ENCODE measurements around the gene CRTC3.
"Not testable (repeated sequence)": the region's sequence is repeated elsewhere in the genome, so short reads cannot be mapped to it uniquely, and the experiment has no call there.

Gene CRTC3

GRCh38 chr15:90683371-90683770 lies 153.6 kb downstream of the CRTC3 start:
- no peak for DNase-seq

DNA sequence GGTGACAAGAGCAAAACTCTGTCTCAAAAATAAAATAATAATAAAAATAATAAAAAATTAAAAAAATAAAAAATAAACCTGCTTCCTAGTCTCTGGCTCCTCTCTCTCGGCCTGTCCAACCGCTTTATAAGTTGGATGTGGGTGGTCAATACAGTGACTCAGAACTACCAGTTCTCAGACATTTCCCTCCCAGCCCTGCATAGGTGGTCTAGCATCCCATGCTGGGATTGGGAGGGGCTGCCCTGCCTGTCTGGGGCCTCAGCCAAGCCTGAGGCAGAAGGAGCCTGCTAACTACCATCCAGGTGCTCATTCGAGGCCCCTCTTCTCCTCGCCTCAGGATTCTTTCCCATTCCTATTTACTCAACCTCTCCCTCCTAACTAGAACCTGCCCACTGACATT lies 154.2 kb downstream of the CRTC3 start:
- DNase-seq: no peak

- no peak for DNase-seq
Observed at GRCh38 chr15:90684281-90684680, 154.6 kb downstream of the CRTC3 start.

DNA sequence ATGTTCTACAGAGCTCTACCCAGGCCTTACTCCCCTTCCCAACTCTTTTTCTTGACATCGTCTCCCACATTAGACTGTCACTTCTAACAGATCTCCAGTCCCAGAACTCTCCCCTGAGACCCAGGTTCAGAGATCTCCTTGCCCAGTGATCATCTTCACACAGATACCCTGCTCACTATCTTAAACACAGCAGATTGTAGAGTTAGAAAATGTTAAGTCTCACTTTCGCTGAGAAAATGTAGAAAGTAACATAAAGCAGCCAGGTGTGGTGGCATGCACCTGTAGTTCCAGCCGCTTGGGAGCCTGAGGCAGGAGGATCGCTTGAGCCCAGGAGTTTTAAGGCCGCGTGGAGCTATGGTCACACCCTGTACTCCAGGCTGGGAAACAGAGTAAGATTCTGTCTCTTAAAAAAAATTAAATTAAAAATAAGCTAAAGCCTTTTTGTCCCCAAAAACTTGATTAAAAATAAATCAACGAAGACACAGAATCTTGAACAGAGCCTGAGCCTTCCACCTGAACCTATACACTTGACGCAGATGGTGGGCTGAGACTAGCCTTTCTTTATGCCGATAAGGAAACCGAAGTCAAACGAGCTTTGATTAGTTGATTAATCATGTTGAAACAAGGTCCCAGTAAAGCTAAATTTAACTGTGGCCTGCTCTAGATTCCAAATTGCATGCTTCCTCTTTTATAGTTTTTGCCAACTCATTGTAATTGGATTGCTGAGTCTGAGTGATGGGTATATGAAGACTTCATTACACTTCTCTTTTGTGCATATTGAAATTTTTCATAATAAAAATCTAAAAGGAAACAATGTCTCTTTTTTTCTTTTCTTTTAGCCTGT lies 156.1 kb downstream of the CRTC3 start:
- no peak for DNase-seq

DNA sequence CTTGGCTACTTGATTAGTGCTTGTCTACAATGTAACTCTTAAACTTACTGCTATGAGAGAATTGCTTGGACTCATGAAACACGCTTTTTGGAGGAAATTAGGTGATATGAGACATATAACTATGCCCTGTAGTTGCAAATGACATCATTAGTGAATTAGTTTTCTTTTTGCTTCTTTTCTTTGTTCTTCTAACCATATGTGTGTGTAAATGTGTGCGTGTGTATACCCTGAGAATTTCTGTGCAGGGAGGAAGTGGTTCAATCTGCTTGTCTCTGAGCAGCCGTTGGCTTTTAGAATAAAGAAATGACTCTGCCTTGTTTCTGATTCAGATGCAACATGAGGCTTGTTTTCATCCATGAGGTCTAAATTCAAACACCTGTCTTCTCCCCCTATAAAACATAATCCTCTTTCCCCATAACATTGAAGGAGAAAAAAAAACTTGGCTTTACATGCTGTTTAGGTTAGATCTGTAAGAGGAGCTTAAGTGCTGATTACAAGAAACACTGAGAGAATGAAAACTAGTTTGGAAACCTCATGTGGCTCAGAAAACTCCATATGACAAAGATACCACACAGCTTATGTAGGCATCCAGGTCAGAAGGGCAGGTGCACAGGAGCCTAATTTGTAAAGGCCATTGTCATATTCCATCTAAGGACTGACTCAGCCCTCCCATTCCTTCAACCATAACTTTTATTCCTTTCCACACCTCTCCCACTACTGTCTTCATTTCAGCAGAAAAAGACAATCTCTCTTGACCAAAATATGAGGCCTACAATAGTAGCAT lies 156.9 kb downstream of the CRTC3 start:
- DNase-seq: no peak

- DNase-seq: not testable (repeated sequence)
Observed at GRCh38 chr15:90689326-90689961, 159.7 kb downstream of the CRTC3 start.

GRCh38 chr15:90690585-90690984 lies 160.9 kb downstream of the CRTC3 start:
- DNase-seq: no peak

- DNase-seq: no peak
Observed at GRCh38 chr15:90691369-90691768, 161.6 kb downstream of the CRTC3 start.

DNA sequence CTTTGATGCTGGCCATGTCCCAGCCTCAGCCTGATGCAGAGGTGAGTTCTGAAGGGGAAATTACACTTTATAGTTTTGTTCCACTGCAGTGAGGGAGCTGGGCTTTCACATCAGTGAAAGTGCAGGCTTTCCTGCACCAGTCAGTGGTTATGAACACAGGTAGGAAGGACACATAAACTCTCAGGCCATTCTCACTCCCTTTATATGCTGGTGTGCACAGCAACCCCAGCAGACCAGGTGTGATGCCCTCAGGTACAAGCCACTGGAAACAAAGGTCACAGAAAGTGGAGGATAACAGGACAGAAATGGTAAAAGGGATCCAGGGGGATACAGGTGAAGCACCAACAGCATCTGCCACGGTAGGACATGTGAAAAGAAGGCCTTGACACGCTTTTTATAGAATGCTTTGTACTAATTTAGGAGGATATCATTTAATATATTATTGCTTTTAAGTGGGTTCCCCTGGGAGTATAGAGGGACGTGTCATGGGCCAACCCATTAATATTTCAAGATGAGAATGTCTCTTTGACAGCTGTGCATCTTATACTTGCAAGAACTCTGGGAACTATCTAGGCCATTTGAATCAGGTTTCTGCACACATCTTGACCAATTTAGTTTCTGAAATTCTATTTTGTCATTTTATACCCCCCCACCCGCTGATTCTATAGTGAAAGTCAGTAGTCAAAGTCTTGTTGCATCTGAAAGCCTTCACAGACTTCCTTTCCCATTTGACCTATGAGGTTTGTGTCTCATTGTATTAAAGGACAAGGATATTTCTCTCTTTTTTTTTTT lies 162.5 kb downstream of the CRTC3 start:
- no peak for DNase-seq
